IMR-90 (cell line): Measurements from ENCODE around the gene PVALEF. TPM values are rescaled to one million over a fixed set of nuclear protein-coding genes. Genes with fewer than 3 reads are reported as not detected.

ENCODE experiments used
- ATAC-seq: fragments of 200-7000 bp; cut with Tn5 transposase; 2 replicates; pipeline ENCODE4 v1.9.1; 2020; ENCODE audit warnings: low read depth, mild to moderate bottlenecking, moderate library complexity
- BruUV-seq: library from RNA; stranded (reverse); fragments of 400-500 nt; replicated peaks from 2 replicates; lab custom pipeline; 2021; lab: Mats Ljungman, UMichigan
- CTCF ChIA-PET: fragments of 300-600 bp; formaldehyde crosslinking; extraction: SDS; loops from one replicate; lab custom pipeline; 2021; ENCODE audit warnings: antibody characterized with exemption; lab: Yijun Ruan, JAX
- POLR2A ChIA-PET: fragments of 300-600 bp; sonication (Branson Sonifier 250); formaldehyde crosslinking; loops from one replicate; lab custom pipeline; 2022; ENCODE audit warnings: antibody characterized with exemption; ENCODE audit not compliant: unreplicated experiment; lab: Charles Lee
- DNase-seq: peaks from one replicate; pipeline ENCODE4 v3.0.0; 2013
- H2AFZ ChIP-seq: replicated peaks from 2 replicates; pipeline ENCODE3; 2013; ENCODE audit warnings: low read length, mild to moderate bottlenecking; ENCODE audit not compliant: poor library complexity
- H2AK5ac ChIP-seq: 2 replicates; pipeline ENCODE4 v1.6.1; 2013; ENCODE audit warnings: low read depth, low read length, inconsistent platforms
- H2AK9ac ChIP-seq: replicated peaks from 2 replicates; pipeline ENCODE3; 2013; ENCODE audit warnings: mild to moderate bottlenecking, low read depth, low read length, moderate library complexity; ENCODE audit not compliant: poor library complexity
- H2BK120ac ChIP-seq: 2 replicates; pipeline ENCODE4 v1.6.1; 2013; ENCODE audit warnings: low read depth, low read length, inconsistent platforms
- H2BK15ac ChIP-seq: 3 replicates; pipeline ENCODE4 v1.6.1; 2013; ENCODE audit warnings: low read depth, low read length, inconsistent platforms
- H2BK20ac ChIP-seq: 2 replicates; pipeline ENCODE4 v1.6.1; 2013; ENCODE audit warnings: low read depth, mild to moderate bottlenecking, inconsistent platforms, low read length, moderate library complexity
- H2BK5ac ChIP-seq: 2 replicates; pipeline ENCODE4 v1.6.1; 2013; ENCODE audit warnings: mild to moderate bottlenecking, low read depth, low read length, inconsistent platforms; ENCODE audit not compliant: poor library complexity, severe bottlenecking
- H3K14ac ChIP-seq: replicated peaks from 2 replicates; pipeline ENCODE4 v1.6.1; 2013; ENCODE audit warnings: low read depth, low read length, inconsistent platforms
- H3K18ac ChIP-seq: 2 replicates; pipeline ENCODE4 v1.6.1; 2013; ENCODE audit warnings: low read depth, low read length, control low read depth
- H3K23ac ChIP-seq: 2 replicates; pipeline ENCODE4 v1.6.1; 2013; ENCODE audit warnings: low read depth, low read length, inconsistent platforms
- H3K27ac ChIP-seq: 2 replicates; pipeline ENCODE4 v1.5.1; 2013; ENCODE audit warnings: mild to moderate bottlenecking, control low read depth, low read length; ENCODE audit not compliant: insufficient read depth
- H3K27me3 ChIP-seq: 2 replicates; pipeline ENCODE4 v1.6.1; 2013; ENCODE audit warnings: low read length; ENCODE audit not compliant: control insufficient read depth, insufficient read depth
- H3K36me3 ChIP-seq: 2 replicates; pipeline ENCODE4 v1.6.1; 2013; ENCODE audit warnings: low read length, mixed read lengths; ENCODE audit not compliant: control insufficient read depth, insufficient read depth
- H3K4ac ChIP-seq: 2 replicates; pipeline ENCODE4 v1.6.1; 2013; ENCODE audit warnings: low read depth, low read length, inconsistent platforms
- H3K4me1 ChIP-seq: 2 replicates; pipeline ENCODE4 v1.6.1; 2013; ENCODE audit warnings: low read length, mixed read lengths; ENCODE audit not compliant: control insufficient read depth, insufficient read depth
- H3K4me2 ChIP-seq: 2 replicates; pipeline ENCODE4 v1.6.1; 2013; ENCODE audit warnings: low read depth, mild to moderate bottlenecking, control low read depth, low read length, moderate library complexity
- H3K4me3 ChIP-seq: 2 replicates; pipeline ENCODE4 v1.5.1; 2013; ENCODE audit warnings: low read depth, mild to moderate bottlenecking, control low read depth, low read length, moderate library complexity; ENCODE audit not compliant: insufficient read depth
- H3K56ac ChIP-seq: 2 replicates; pipeline ENCODE4 v1.6.1; 2013; ENCODE audit warnings: low read length, inconsistent platforms; ENCODE audit not compliant: insufficient read depth; ENCODE audit errors: extremely low read depth
- H3K79me1 ChIP-seq, 2 experiments: 2 replicates each; pipeline ENCODE4 v1.6.1; 2013; ENCODE audit warnings: low read length in 2 of 2, inconsistent platforms in 1 of 2, low read depth in 1 of 2
- H3K9ac ChIP-seq: 2 replicates; pipeline ENCODE4 v1.6.1; 2013; ENCODE audit warnings: low read depth, low read length, control low read depth
- H3K9me1 ChIP-seq: 2 replicates; pipeline ENCODE4 v1.6.1; 2013; ENCODE audit warnings: low read length, inconsistent platforms; ENCODE audit not compliant: insufficient read depth
- H3K9me3 ChIP-seq: 2 replicates; pipeline ENCODE4 v1.6.1; 2013; ENCODE audit warnings: low read length; ENCODE audit not compliant: control insufficient read depth, insufficient read depth
- H4K20me1 ChIP-seq: 2 replicates; pipeline ENCODE4 v1.6.1; 2013; ENCODE audit warnings: low read length, inconsistent platforms; ENCODE audit not compliant: insufficient read depth
- H4K5ac ChIP-seq: 2 replicates; pipeline ENCODE4 v1.6.1; 2013; ENCODE audit warnings: mild to moderate bottlenecking, low read depth, low read length, control low read depth
- H4K8ac ChIP-seq, 2 experiments: 2 replicates each; pipeline ENCODE4 v1.6.1; 2013; ENCODE audit warnings: low read depth in 2 of 2, low read length in 2 of 2, control low read depth in 1 of 2, inconsistent platforms in 1 of 2
- H4K91ac ChIP-seq: 2 replicates; pipeline ENCODE4 v1.6.1; 2013; ENCODE audit warnings: low read depth, low read length, inconsistent platforms; ENCODE audit not compliant: insufficient read depth
- BHLHE40 ChIP-seq: fragments of 150-350 bp; IDR thresholded peaks from 2 replicates; pipeline ENCODE4 v1.6.1; 2016; ENCODE audit warnings: mild to moderate bottlenecking, low read depth, low read length
- CEBPB ChIP-seq: IDR thresholded peaks from 2 replicates; pipeline ENCODE4 v1.6.1; 2012; ENCODE audit warnings: low read depth, low read length, improper control_type of control experiment
- CHD1 ChIP-seq: IDR thresholded peaks from 2 replicates; pipeline ENCODE4 v1.6.1; 2012; ENCODE audit warnings: low read depth, low read length, improper control_type of control experiment
- FOS ChIP-seq: fragments of 150-350 bp; IDR thresholded peaks from 2 replicates; pipeline ENCODE4 v1.6.1; 2016; ENCODE audit warnings: low read depth, low read length
- MAFK ChIP-seq: IDR thresholded peaks from 2 replicates; pipeline ENCODE4 v1.6.1; 2012; ENCODE audit warnings: low read depth, low read length, improper control_type of control experiment
- MAZ ChIP-seq: IDR thresholded peaks from 2 replicates; pipeline ENCODE4 v1.6.1; 2012; ENCODE audit warnings: low read depth, mild to moderate bottlenecking, low read length, improper control_type of control experiment, moderate library complexity, borderline replicate concordance
- MXI1 ChIP-seq: IDR thresholded peaks from 2 replicates; pipeline ENCODE4 v1.6.1; 2012; ENCODE audit warnings: low read depth, mild to moderate bottlenecking, low read length, moderate library complexity, borderline replicate concordance
- NFE2L2 ChIP-seq: fragments of 150-350 bp; IDR thresholded peaks from 2 replicates; pipeline ENCODE4 v1.6.1; 2016; ENCODE audit warnings: low read depth, mild to moderate bottlenecking, low read length
- POLR2A ChIP-seq: IDR thresholded peaks from 2 replicates; pipeline ENCODE4 v1.6.1; 2012; ENCODE audit warnings: mild to moderate bottlenecking, low read depth, low read length
- RAD21 ChIP-seq: IDR thresholded peaks from 2 replicates; pipeline ENCODE4 v1.6.1; 2012; ENCODE audit warnings: low read length, improper control_type of control experiment
- RCOR1 ChIP-seq: IDR thresholded peaks from 2 replicates; pipeline ENCODE4 v1.6.1; 2012; ENCODE audit warnings: mild to moderate bottlenecking, low read length, improper control_type of control experiment; ENCODE audit not compliant: insufficient replicate concordance
- RFX5 ChIP-seq: IDR thresholded peaks from 2 replicates; pipeline ENCODE4 v1.8.0; 2012; ENCODE audit warnings: low read depth, mild to moderate bottlenecking, low read length, moderate library complexity
- SMC3 ChIP-seq: fragments of 150-350 bp; IDR thresholded peaks from 2 replicates; pipeline ENCODE4 v1.6.1; 2016; ENCODE audit warnings: low read depth, mild to moderate bottlenecking, antibody characterized with exemption, low read length, moderate library complexity
- WGBS, 2 experiments: methylation state at CpG; one replicate each; pipeline versions ENCODE4 v1.1.5 to v1.1.7; 2013; ENCODE audit warnings: missing lambda C conversion rate in 2 of 2; ENCODE audit not compliant: insufficient read length in 1 of 2; ENCODE audit errors: extremely low coverage in 2 of 2; 5-methylcytosine and 5-hydroxymethylcytosine counted together
- dilution Hi-C: fragments of 300-500 bp; cut with HindIII; formaldehyde crosslinking; loops from one replicate; pipeline ENCODE4 v1.14.3; 2018; ENCODE audit warnings: low sequenced_read_pairs; ENCODE audit not compliant: unreplicated experiment
- in situ Hi-C: fragments of 300-500 bp; cut with MboI; formaldehyde crosslinking; loops from 3 replicates; pipeline ENCODE4 v1.14.3; 2019; ENCODE audit warnings: low sequenced_read_pairs, inconsistent platforms, mixed read lengths
- intact Hi-C: fragments of 100-400 bp; cut with micrococcal nuclease; formaldehyde crosslinking; loops from 2 replicates; pipeline ENCODE4 v1.10.0; 2022
- polyA plus RNA-seq, 3 experiments: library from polyadenylated mRNA; depleted of rRNA; stranded (reverse); fragments of >200 nt; gene quantifications; 2 replicates each; pipeline ENCODE4 v1.2.3, GENCODE V29; 2012; ENCODE audit warnings: low replicate concordance in 1 of 3
- total RNA-seq: library from RNA; depleted of rRNA; stranded (reverse); fragments of >200 nt; gene quantifications from 2 replicates; pipeline ENCODE4 v1.2.3, GENCODE V29; 2012
- TF ChIP-seq, protein P1 (sequence below): fragments of 150-350 bp; IDR thresholded peaks from 2 replicates; pipeline ENCODE4 v1.6.1; 2017; ENCODE audit warnings: mild to moderate bottlenecking, antibody characterized with exemption, low read length, low read depth
- TF ChIP-seq, protein P2 (sequence below): conservative IDR thresholded peaks from 2 replicates; pipeline ENCODE4 v1.5.1; 2012; ENCODE audit warnings: mild to moderate bottlenecking, low read depth, low read length, improper control_type of control experiment
- TF ChIP-seq, protein P3 (sequence below): fragments of 150-350 bp; IDR thresholded peaks from 2 replicates; pipeline ENCODE4 v1.6.1; 2016; ENCODE audit warnings: low read depth, mild to moderate bottlenecking, low read length, moderate library complexity, borderline replicate concordance

PVALEF gene
- total and polyA plus RNA-seq, 2 of the 4 experiments (the other 2 are of a cell fraction): not detected

GRCh38 chr17:81161536-81161935, 3.8 kb upstream of the PVALEF start:
- dilution Hi-C loops (no loop called here), in situ Hi-C loops (no loop called here), intact Hi-C loops (no loop called here)
- Histone ChIP-seq H2AK5ac (no peak overlapping the region), H3K18ac (no peak overlapping the region), H3K14ac (no peak overlapping the region), H3K56ac (no peak overlapping the region), H3K27me3 (peaks cover 35% of the 10 kb centered on the region; the same call in 1 of the 2 replicates), H3K27ac (no peak overlapping the region), H3K79me1 (no peaks in the 10 kb centered on the region), H3K4ac (no peak overlapping the region), H3K23ac (no peak overlapping the region), H3K36me3 (no peaks in the 10 kb centered on the region), H2BK20ac (no peak overlapping the region), H2BK15ac (no peak overlapping the region), H2AK9ac (no peak overlapping the region), H3K4me2 (no peak overlapping the region), H4K5ac (no peak overlapping the region), H2BK120ac (no peak overlapping the region), H3K9me3 (no peaks in the 10 kb centered on the region), H2AFZ (no peak overlapping the region), H4K8ac (no peak overlapping the region), H3K4me1 (no peaks in the 10 kb centered on the region), H3K9me1 (no peaks in the 10 kb centered on the region), H4K20me1 (no peaks in the 10 kb centered on the region), H3K4me3 (no peak overlapping the region), H4K91ac (no peak overlapping the region), H2BK5ac (no peak overlapping the region), H3K9ac (no peak overlapping the region)
- no peak for TF ChIP-seq RCOR1
- no peak for TF ChIP-seq MAZ
- TF ChIP-seq BHLHE40: no peak
- TF ChIP-seq, protein P1, sequence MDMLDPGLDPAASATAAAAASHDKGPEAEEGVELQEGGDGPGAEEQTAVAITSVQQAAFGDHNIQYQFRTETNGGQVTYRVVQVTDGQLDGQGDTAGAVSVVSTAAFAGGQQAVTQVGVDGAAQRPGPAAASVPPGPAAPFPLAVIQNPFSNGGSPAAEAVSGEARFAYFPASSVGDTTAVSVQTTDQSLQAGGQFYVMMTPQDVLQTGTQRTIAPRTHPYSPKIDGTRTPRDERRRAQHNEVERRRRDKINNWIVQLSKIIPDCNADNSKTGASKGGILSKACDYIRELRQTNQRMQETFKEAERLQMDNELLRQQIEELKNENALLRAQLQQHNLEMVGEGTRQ: no peak
- TF ChIP-seq SMC3: no peak
- TF ChIP-seq, protein P2, sequence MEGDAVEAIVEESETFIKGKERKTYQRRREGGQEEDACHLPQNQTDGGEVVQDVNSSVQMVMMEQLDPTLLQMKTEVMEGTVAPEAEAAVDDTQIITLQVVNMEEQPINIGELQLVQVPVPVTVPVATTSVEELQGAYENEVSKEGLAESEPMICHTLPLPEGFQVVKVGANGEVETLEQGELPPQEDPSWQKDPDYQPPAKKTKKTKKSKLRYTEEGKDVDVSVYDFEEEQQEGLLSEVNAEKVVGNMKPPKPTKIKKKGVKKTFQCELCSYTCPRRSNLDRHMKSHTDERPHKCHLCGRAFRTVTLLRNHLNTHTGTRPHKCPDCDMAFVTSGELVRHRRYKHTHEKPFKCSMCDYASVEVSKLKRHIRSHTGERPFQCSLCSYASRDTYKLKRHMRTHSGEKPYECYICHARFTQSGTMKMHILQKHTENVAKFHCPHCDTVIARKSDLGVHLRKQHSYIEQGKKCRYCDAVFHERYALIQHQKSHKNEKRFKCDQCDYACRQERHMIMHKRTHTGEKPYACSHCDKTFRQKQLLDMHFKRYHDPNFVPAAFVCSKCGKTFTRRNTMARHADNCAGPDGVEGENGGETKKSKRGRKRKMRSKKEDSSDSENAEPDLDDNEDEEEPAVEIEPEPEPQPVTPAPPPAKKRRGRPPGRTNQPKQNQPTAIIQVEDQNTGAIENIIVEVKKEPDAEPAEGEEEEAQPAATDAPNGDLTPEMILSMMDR: no peak
- no peak for TF ChIP-seq CHD1
- TF ChIP-seq POLR2A: no peak
- TF ChIP-seq NFE2L2: no peak
- TF ChIP-seq MXI1: no peak
- TF ChIP-seq RFX5: no peak
- TF ChIP-seq, protein P3, sequence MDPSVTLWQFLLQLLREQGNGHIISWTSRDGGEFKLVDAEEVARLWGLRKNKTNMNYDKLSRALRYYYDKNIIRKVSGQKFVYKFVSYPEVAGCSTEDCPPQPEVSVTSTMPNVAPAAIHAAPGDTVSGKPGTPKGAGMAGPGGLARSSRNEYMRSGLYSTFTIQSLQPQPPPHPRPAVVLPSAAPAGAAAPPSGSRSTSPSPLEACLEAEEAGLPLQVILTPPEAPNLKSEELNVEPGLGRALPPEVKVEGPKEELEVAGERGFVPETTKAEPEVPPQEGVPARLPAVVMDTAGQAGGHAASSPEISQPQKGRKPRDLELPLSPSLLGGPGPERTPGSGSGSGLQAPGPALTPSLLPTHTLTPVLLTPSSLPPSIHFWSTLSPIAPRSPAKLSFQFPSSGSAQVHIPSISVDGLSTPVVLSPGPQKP: no peak
- no peak for TF ChIP-seq MAFK
- no peak for TF ChIP-seq RAD21
- no peak for TF ChIP-seq CEBPB
- no peak for TF ChIP-seq FOS
- ATAC-seq (no peak), DNase-seq (no peak)
- 85% methylated on average over 8 of the region's 15 CpGs; no CpG with 5 or more reads in 1 of the 2 experiments for WGBS, 2 experiments
- BruUV-seq: no TSS peak
- POLR2A ChIA-PET: no interaction called here
- CTCF ChIA-PET: no interaction called here
